Loucy (cell line): ENCODE data around the gene SRC.

Source experiments
- H2AFZ ChIP-seq: fragments of 200-600 bp; sonication (generic); 2 replicates; pipeline ENCODE4 v1.6.0; 2016; ENCODE audit warnings: antibody characterized with exemption, mild to moderate bottlenecking, low read length, moderate library complexity
- H3F3A ChIP-seq: fragments of 200-600 bp; 2 replicates; pipeline ENCODE4 v1.6.0; 2016; ENCODE audit warnings: antibody characterized with exemption, low read depth, mild to moderate bottlenecking
- H3K27me3 ChIP-seq: fragments of 200-600 bp; sonication (generic); 2 replicates; pipeline ENCODE4 v1.6.1; 2014; ENCODE audit warnings: low read length, mild to moderate bottlenecking; ENCODE audit not compliant: insufficient read depth, poor library complexity, severe bottlenecking
- H3K36me3 ChIP-seq: fragments of 200-600 bp; sonication (generic); 2 replicates; pipeline ENCODE4 v1.6.1; 2016; ENCODE audit warnings: low read length; ENCODE audit not compliant: insufficient read depth
- H3K4me1 ChIP-seq: fragments of 200-600 bp; sonication (generic); 2 replicates; pipeline ENCODE4 v1.5.1; 2014; ENCODE audit warnings: low read length, mild to moderate bottlenecking; ENCODE audit not compliant: insufficient read depth, poor library complexity, severe bottlenecking
- H3K4me2 ChIP-seq: fragments of 200-600 bp; sonication (generic); 2 replicates; pipeline ENCODE4 v1.6.0; 2014; ENCODE audit warnings: antibody characterized with exemption, low read length, low read depth, mild to moderate bottlenecking; ENCODE audit not compliant: poor library complexity, severe bottlenecking
- H3K4me3 ChIP-seq: fragments of 200-600 bp; sonication (generic); 2 replicates; pipeline ENCODE4 v1.5.1; 2014; ENCODE audit warnings: low read length, mild to moderate bottlenecking, mixed read lengths; ENCODE audit not compliant: poor library complexity, severe bottlenecking
- H3K79me2 ChIP-seq: fragments of 200-600 bp; sonication (generic); 2 replicates; pipeline ENCODE4 v1.6.1; 2014; ENCODE audit warnings: low read length; ENCODE audit not compliant: insufficient read depth
- H3K9ac ChIP-seq: fragments of 200-600 bp; sonication (generic); 2 replicates; pipeline ENCODE4 v1.6.0; 2014; ENCODE audit warnings: mild to moderate bottlenecking, low read depth, low read length, moderate library complexity; ENCODE audit not compliant: poor library complexity, severe bottlenecking
- H3K9me2 ChIP-seq: fragments of 200-600 bp; sonication (generic); replicated peaks from 2 replicates; pipeline ENCODE4 v1.6.1; 2016; ENCODE audit warnings: low read depth, low read length, mixed read lengths
- H3K9me3 ChIP-seq: fragments of 200-600 bp; sonication (generic); 2 replicates; pipeline ENCODE4 v1.6.1; 2014; ENCODE audit warnings: mild to moderate bottlenecking, antibody characterized with exemption, low read length, low read depth; ENCODE audit not compliant: insufficient read depth
- H4K20me1 ChIP-seq: fragments of 200-600 bp; sonication (generic); 2 replicates; pipeline ENCODE4 v1.6.0; 2014; ENCODE audit warnings: antibody characterized with exemption, low read length, mild to moderate bottlenecking; ENCODE audit not compliant: insufficient read depth, poor library complexity, severe bottlenecking
- EZH2phosphoT487 ChIP-seq: fragments of 200-600 bp; IDR thresholded peaks from 2 replicates; pipeline ENCODE4 v1.6.1; 2018; ENCODE audit warnings: antibody characterized with exemption, mild to moderate bottlenecking, moderate library complexity, borderline replicate concordance
- TF ChIP-seq, protein P1 (sequence below): fragments of 200-600 bp; sonication (generic); conservative IDR thresholded peaks from 2 replicates; pipeline ENCODE4 v1.5.1; 2014; ENCODE audit warnings: mild to moderate bottlenecking, antibody characterized with exemption, low read length

The SRC gene

DNA sequence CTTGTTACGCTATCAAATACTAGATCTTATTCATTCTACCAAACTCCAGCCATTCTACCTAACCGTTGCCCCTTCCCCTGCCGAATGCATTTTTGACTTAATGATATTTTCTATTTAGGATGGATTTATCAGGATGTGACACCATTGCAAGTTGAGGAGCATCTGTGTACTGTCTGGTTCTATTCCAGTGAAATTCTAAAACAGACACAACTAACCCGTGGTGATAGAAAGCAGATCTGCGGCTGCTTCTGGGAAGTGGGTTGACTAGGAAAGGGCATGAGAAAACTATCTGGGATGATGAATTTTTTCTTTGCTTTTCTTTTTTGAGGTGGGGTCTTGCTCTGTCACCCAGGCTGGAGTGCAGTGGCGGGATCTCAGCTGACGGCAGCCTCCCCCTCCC lies 20.7 kb upstream of the SRC start:
- Histone ChIP-seq H3K4me1 (no peaks in the 10 kb centered on the region), H3K36me3 (no peaks in the 10 kb centered on the region)
- no peak for TF ChIP-seq EZH2phosphoT487
- TF ChIP-seq, protein P1, sequence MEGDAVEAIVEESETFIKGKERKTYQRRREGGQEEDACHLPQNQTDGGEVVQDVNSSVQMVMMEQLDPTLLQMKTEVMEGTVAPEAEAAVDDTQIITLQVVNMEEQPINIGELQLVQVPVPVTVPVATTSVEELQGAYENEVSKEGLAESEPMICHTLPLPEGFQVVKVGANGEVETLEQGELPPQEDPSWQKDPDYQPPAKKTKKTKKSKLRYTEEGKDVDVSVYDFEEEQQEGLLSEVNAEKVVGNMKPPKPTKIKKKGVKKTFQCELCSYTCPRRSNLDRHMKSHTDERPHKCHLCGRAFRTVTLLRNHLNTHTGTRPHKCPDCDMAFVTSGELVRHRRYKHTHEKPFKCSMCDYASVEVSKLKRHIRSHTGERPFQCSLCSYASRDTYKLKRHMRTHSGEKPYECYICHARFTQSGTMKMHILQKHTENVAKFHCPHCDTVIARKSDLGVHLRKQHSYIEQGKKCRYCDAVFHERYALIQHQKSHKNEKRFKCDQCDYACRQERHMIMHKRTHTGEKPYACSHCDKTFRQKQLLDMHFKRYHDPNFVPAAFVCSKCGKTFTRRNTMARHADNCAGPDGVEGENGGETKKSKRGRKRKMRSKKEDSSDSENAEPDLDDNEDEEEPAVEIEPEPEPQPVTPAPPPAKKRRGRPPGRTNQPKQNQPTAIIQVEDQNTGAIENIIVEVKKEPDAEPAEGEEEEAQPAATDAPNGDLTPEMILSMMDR = no peak

DNA sequence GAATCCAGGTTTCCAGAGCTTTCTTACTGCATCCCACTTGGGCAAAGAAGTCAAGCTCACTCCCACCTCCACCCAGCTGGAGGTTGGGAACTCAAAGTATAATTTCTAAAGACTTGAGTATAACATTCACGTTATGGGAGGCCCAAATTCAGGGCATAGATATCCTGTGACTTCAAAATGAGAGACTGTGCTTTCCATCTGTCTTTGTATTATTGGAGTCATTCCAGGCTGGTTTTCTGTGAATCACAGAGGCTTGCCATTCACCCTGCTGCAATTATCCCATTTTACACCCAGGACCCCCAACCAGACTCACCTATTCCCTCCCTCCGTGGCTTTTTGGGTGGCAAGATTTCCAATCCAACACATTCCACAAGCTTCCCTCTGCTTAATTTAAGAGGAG lies 19.3 kb upstream of the SRC start:
- H3K9me3 ChIP-seq = no peaks in the 10 kb centered on the region
- H3K36me3 ChIP-seq = no peaks in the 10 kb centered on the region
- H3K9ac ChIP-seq = no peak overlapping the region
- H4K20me1 ChIP-seq = no peaks in the 10 kb centered on the region
- TF ChIP-seq, protein P1 = no peak
- no peak for TF ChIP-seq EZH2phosphoT487
- H3K79me2 ChIP-seq = no peaks in the 10 kb centered on the region
- H3K4me1 ChIP-seq = no peaks in the 10 kb centered on the region
- no peak overlapping the region for H2AFZ ChIP-seq
- H3K4me3 ChIP-seq = no peak overlapping the region
- H3F3A ChIP-seq = no peaks in the 10 kb centered on the region
- no peaks in the 10 kb centered on the region for H3K9me2 ChIP-seq
- no peaks in the 10 kb centered on the region for H3K27me3 ChIP-seq
- H3K4me2 ChIP-seq = no peak overlapping the region

More for the DNA sequence above, 20.7 kb upstream of the SRC start:
- no peaks in the 10 kb centered on the region for H3K9me3 ChIP-seq
- no peak overlapping the region for H3K4me2 ChIP-seq
- H3K4me3 ChIP-seq = no peak overlapping the region
- H3K27me3 ChIP-seq = no peaks in the 10 kb centered on the region
- H2AFZ ChIP-seq = no peak overlapping the region
- H3F3A ChIP-seq = no peaks in the 10 kb centered on the region
- no peaks in the 10 kb centered on the region for H3K79me2 ChIP-seq
- H3K9me2 ChIP-seq = no peaks in the 10 kb centered on the region
- no peak overlapping the region for H3K9ac ChIP-seq
- H4K20me1 ChIP-seq = no peaks in the 10 kb centered on the region

DNA sequence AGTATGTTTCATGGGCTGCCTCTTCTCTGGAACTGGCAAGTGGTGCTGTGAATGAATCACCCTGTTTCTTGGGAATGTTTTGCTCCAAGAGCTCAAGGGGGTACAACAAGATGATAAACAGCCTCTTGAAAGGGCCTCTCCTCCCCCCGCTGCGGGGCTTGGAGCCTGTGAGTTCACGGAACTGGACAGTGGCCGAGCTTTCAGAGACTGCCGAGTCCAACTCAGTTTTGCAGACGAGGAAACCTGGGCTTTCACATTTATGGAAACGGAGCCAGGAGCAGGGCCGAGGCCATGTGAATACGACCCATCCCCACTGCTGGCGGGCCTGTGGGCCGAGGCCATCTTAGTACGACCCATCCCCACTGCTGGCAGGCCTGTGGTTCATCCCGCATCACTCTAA lies 18.2 kb upstream of the SRC start:
- H3K4me1 ChIP-seq = no peaks in the 10 kb centered on the region
- H4K20me1 ChIP-seq = no peaks in the 10 kb centered on the region
- no peak overlapping the region for H3K9ac ChIP-seq
- H2AFZ ChIP-seq = no peak overlapping the region
- H3F3A ChIP-seq = no peaks in the 10 kb centered on the region
- H3K4me3 ChIP-seq = no peak overlapping the region
- no peaks in the 10 kb centered on the region for H3K36me3 ChIP-seq
- no peaks in the 10 kb centered on the region for H3K79me2 ChIP-seq
- H3K9me3 ChIP-seq = no peaks in the 10 kb centered on the region
- no peak overlapping the region for H3K4me2 ChIP-seq
- H3K9me2 ChIP-seq = no peaks in the 10 kb centered on the region
- H3K27me3 ChIP-seq = no peaks in the 10 kb centered on the region
- TF ChIP-seq, protein P1 = no peak
- no peak for TF ChIP-seq EZH2phosphoT487
